GM21619 (cell line): ENCODE data around the gene SRSF11.
A peak's percentile ranks its signal among the peaks of the same experiment; 100 is the strongest.

ENCODE experiments used
- ATAC-seq: cut with Tn5 transposase; IDR thresholded peaks from one replicate; pipeline ENCODE4 v1.9.1; 2021; ENCODE audit not compliant: unreplicated experiment

SRSF11 gene

GRCh38 chr1:70220517-70221237 lies 503 bp upstream of the SRSF11 start:
- peak; percentile 5 for ATAC-seq

- no peak for ATAC-seq
These were observed 1.6 kb downstream of the SRSF11 start for GRCh38 chr1:70222716-70223235.

GRCh38 chr1:70224954-70225353 lies 3.8 kb downstream of the SRSF11 start:
- ATAC-seq: no peak

GRCh38 chr1:70227439-70227838 lies 6.3 kb downstream of the SRSF11 start:
- peak; percentile 56 for ATAC-seq

- ATAC-seq: no peak
These were observed 7.5 kb downstream of the SRSF11 start for GRCh38 chr1:70228670-70229069.

GRCh38 chr1:70231475-70231874 lies 10.3 kb downstream of the SRSF11 start:
- no peak for ATAC-seq

- ATAC-seq: no peak
These were observed 13.6 kb downstream of the SRSF11 start for GRCh38 chr1:70234733-70235132.

- no peak for ATAC-seq
These were observed 18.8 kb downstream of the SRSF11 start for GRCh38 chr1:70239940-70240339.

- ATAC-seq: no peak
These were observed 25.9 kb downstream of the SRSF11 start for GRCh38 chr1:70247122-70247521.

GRCh38 chr1:70247768-70248167 lies 26.6 kb downstream of the SRSF11 start:
- no peak for ATAC-seq

- ATAC-seq: no peak
These were observed 27.5 kb downstream of the SRSF11 start for GRCh38 chr1:70248729-70249128.

- ATAC-seq: no peak
These were observed 35.5 kb downstream of the SRSF11 start for GRCh38 chr1:70256664-70257063.

- ATAC-seq: no peak
These were observed 43.7 kb downstream of the SRSF11 start for GRCh38 chr1:70264839-70265238.

GRCh38 chr1:70265946-70266345 lies 44.8 kb downstream of the SRSF11 start:
- ATAC-seq: no peak

GRCh38 chr1:70277875-70278274 lies 56.7 kb downstream of the SRSF11 start:
- no peak for ATAC-seq

- ATAC-seq: no peak
These were observed 57.5 kb downstream of the SRSF11 start for GRCh38 chr1:70278710-70279109.

GRCh38 chr1:70284366-70284765 lies 63.2 kb downstream of the SRSF11 start:
- ATAC-seq: no peak

- ATAC-seq: no peak
These were observed 65.3 kb downstream of the SRSF11 start for GRCh38 chr1:70286453-70286852.

GRCh38 chr1:70288166-70288565 lies 67.0 kb downstream of the SRSF11 start:
- ATAC-seq: no peak

GRCh38 chr1:70290218-70290617 lies 69.0 kb downstream of the SRSF11 start:
- no peak for ATAC-seq

- no peak for ATAC-seq
These were observed 72.1 kb downstream of the SRSF11 start for GRCh38 chr1:70293186-70293843.

- ATAC-seq: no peak
These were observed 74.6 kb downstream of the SRSF11 start for GRCh38 chr1:70295749-70296148.
